H9 (cell line): ENCODE measurements around the gene MEFV. TPM values are rescaled to one million over a fixed set of nuclear protein-coding genes. Genes with fewer than 3 reads are reported as not detected.

Experiments
- DNase-seq: peaks from one replicate; pipeline ENCODE4 v3.0.0-alpha.2; 2017
- H2AFZ ChIP-seq: one replicate; pipeline ENCODE4 v1.6.1; 2013; ENCODE audit warnings: mild to moderate bottlenecking, low read length, control low read depth, moderate library complexity
- H2AK5ac ChIP-seq: 2 replicates; pipeline ENCODE4 v1.6.1; 2013; ENCODE audit warnings: low read length, control low read depth, mixed read lengths; ENCODE audit not compliant: insufficient read length
- H2BK120ac ChIP-seq: one replicate; pipeline ENCODE4 v1.6.1; 2013; ENCODE audit warnings: low read depth, mild to moderate bottlenecking, low read length, control low read depth, inconsistent platforms; ENCODE audit not compliant: poor library complexity, severe bottlenecking
- H2BK12ac ChIP-seq: 2 replicates; pipeline ENCODE4 v1.6.1; 2013; ENCODE audit warnings: low read length, control low read depth, mixed read lengths, low read depth; ENCODE audit not compliant: insufficient read length
- H2BK15ac ChIP-seq: 2 replicates; pipeline ENCODE4 v1.6.1; 2013; ENCODE audit warnings: low read depth, low read length, control low read depth
- H2BK20ac ChIP-seq: one replicate; pipeline ENCODE4 v1.6.1; 2013; ENCODE audit warnings: low read depth, mild to moderate bottlenecking, low read length, control low read depth, inconsistent platforms; ENCODE audit not compliant: poor library complexity, severe bottlenecking
- H2BK5ac ChIP-seq: 2 replicates; pipeline ENCODE4 v1.6.1; 2013; ENCODE audit warnings: low read length, control low read depth, mixed read lengths; ENCODE audit not compliant: insufficient read length
- H3K14ac ChIP-seq: 2 replicates; pipeline ENCODE4 v1.6.1; 2013; ENCODE audit warnings: low read length, control low read depth; ENCODE audit not compliant: insufficient read depth
- H3K18ac ChIP-seq: 2 replicates; pipeline ENCODE4 v1.6.1; 2013; ENCODE audit warnings: low read depth, mild to moderate bottlenecking, mixed read lengths, low read length, control low read depth; ENCODE audit not compliant: insufficient read length
- H3K23ac ChIP-seq: 2 replicates; pipeline ENCODE4 v1.6.1; 2013; ENCODE audit warnings: low read length, control low read depth, mixed read lengths, low read depth; ENCODE audit not compliant: insufficient read length
- H3K23me2 ChIP-seq: 2 replicates; pipeline ENCODE4 v1.6.1; 2013; ENCODE audit warnings: low read depth, mild to moderate bottlenecking, mixed read lengths, low read length, control low read depth; ENCODE audit not compliant: insufficient read length, poor library complexity, severe bottlenecking
- H3K27ac ChIP-seq: 2 replicates; pipeline ENCODE4 v1.5.1; 2013; ENCODE audit warnings: low read length, control low read depth, mixed read lengths, low read depth; ENCODE audit not compliant: insufficient read length
- H3K27me3 ChIP-seq: 2 replicates; pipeline ENCODE4 v1.6.1; 2013; ENCODE audit warnings: low read length, control low read depth, inconsistent platforms; ENCODE audit not compliant: insufficient read depth
- H3K4ac ChIP-seq: 2 replicates; pipeline ENCODE4 v1.6.1; 2013; ENCODE audit warnings: low read depth, mild to moderate bottlenecking, control low read depth, inconsistent platforms, low read length, moderate library complexity
- H3K4me1 ChIP-seq: 2 replicates; pipeline ENCODE4 v1.6.1; 2013; ENCODE audit warnings: low read length, control low read depth, inconsistent platforms; ENCODE audit not compliant: insufficient read depth
- H3K4me2 ChIP-seq: 2 replicates; pipeline ENCODE4 v1.6.1; 2013; ENCODE audit warnings: low read length, control low read depth, mixed read lengths; ENCODE audit not compliant: insufficient read length, insufficient read depth
- H3K56ac ChIP-seq: 2 replicates; pipeline ENCODE4 v1.6.1; 2013; ENCODE audit warnings: low read depth, mild to moderate bottlenecking, mixed read lengths, low read length, control low read depth; ENCODE audit not compliant: insufficient read length
- H3K79me1 ChIP-seq: 2 replicates; pipeline ENCODE4 v1.6.1; 2013; ENCODE audit warnings: low read depth, mild to moderate bottlenecking, moderate library complexity, low read length, control low read depth, inconsistent platforms; ENCODE audit not compliant: insufficient read depth, poor library complexity, severe bottlenecking
- H3K79me2 ChIP-seq: 2 replicates; pipeline ENCODE4 v1.6.1; 2013; ENCODE audit warnings: low read length, control low read depth, inconsistent platforms; ENCODE audit not compliant: insufficient read depth
- H3K9ac ChIP-seq: 2 replicates; pipeline ENCODE4 v1.6.1; 2013; ENCODE audit warnings: low read length, control low read depth, mixed read lengths; ENCODE audit not compliant: insufficient read length; ENCODE audit errors: extremely low read depth
- H3K9me3 ChIP-seq: one replicate; pipeline ENCODE4 v1.6.1; 2013; ENCODE audit warnings: low read depth, low read length, inconsistent platforms; ENCODE audit not compliant: control insufficient read depth
- H3T11ph ChIP-seq: one replicate; pipeline ENCODE4 v1.6.1; 2013; ENCODE audit warnings: mild to moderate bottlenecking, low read length, control low read depth, inconsistent platforms
- H4K20me1 ChIP-seq: one replicate; pipeline ENCODE4 v1.6.1; 2013; ENCODE audit not compliant: control insufficient read depth, insufficient read length, insufficient read depth
- H4K5ac ChIP-seq: 2 replicates; pipeline ENCODE4 v1.6.1; 2013; ENCODE audit warnings: low read depth, mild to moderate bottlenecking, mixed read lengths, low read length, control low read depth; ENCODE audit not compliant: insufficient read length
- H4K8ac ChIP-seq: replicated peaks from 2 replicates; pipeline ENCODE4 v1.6.1; 2013; ENCODE audit warnings: low read length, control low read depth, mixed read lengths, low read depth; ENCODE audit not compliant: insufficient read length
- H4K91ac ChIP-seq: 2 replicates; pipeline ENCODE4 v1.6.1; 2013; ENCODE audit warnings: low read depth, mild to moderate bottlenecking, moderate library complexity, mixed read lengths, low read length, control low read depth; ENCODE audit not compliant: insufficient read length
- H3K27ac Mint-ChIP-seq, 3 experiments: 2 replicates in 2 of 3; 3 replicates in 1 of 3; pipeline ENCODE4 v1.8.0; 2020 to 2021; ENCODE audit warnings: mixed read lengths in 3 of 3, mild to moderate bottlenecking in 1 of 3, moderate library complexity in 1 of 3
- H3K27me3 Mint-ChIP-seq: 2 replicates; pipeline ENCODE4 v1.8.0; 2021; ENCODE audit warnings: low read depth, mild to moderate bottlenecking, moderate library complexity, mixed read lengths
- H3K36me3 Mint-ChIP-seq, 3 experiments: 2 replicates in 2 of 3; 3 replicates in 1 of 3; pipeline ENCODE4 v1.8.0; 2020 to 2021; ENCODE audit warnings: low read depth in 3 of 3, mixed read lengths in 3 of 3; ENCODE audit not compliant: insufficient read depth in 1 of 3
- H3K4me1 Mint-ChIP-seq, 2 experiments: 2 replicates each; pipeline ENCODE4 v1.8.0; 2020; ENCODE audit warnings: mixed read lengths in 2 of 2
- H3K4me3 Mint-ChIP-seq, 2 experiments: 2 replicates in 1 of 2; 3 replicates in 1 of 2; pipeline ENCODE4 v1.8.0; 2020 to 2021; ENCODE audit warnings: mild to moderate bottlenecking in 2 of 2, mixed read lengths in 2 of 2, moderate library complexity in 1 of 2
- H3K9me3 Mint-ChIP-seq, 2 experiments: 2 replicates in 1 of 2; 3 replicates in 1 of 2; pipeline ENCODE4 v1.8.0; 2020; ENCODE audit warnings: mild to moderate bottlenecking in 2 of 2, mixed read lengths in 2 of 2, moderate library complexity in 1 of 2
- CTCF ChIP-seq: fragments of 200-600 bp; sonication (generic); conservative IDR thresholded peaks from 3 replicates; pipeline ENCODE4 v1.8.0; 2021; ENCODE audit warnings: antibody characterized with exemption, mild to moderate bottlenecking
- WGBS: extraction: QIAGEN DNeasy Blood & Tissue Kit; methylation state at CpG from one replicate; pipeline ENCODE4 v1.1.7; 2013; ENCODE audit warnings: missing lambda C conversion rate, low lambda C conversion rate, mixed read lengths; ENCODE audit not compliant: insufficient read length; ENCODE audit errors: extremely low coverage; 5-methylcytosine and 5-hydroxymethylcytosine counted together
- total RNA-seq: library from RNA; stranded (reverse); gene quantifications from 2 replicates; pipeline ENCODE4 v1.2.1, GENCODE V29; 2021

Gene MEFV
- total RNA-seq, 1 experiment from 2014 or later = not detected

GRCh38 chr16:3256866-3257465 is 533 bp upstream of the MEFV start:
- Histone ChIP-seq H3K9me3 (peaks cover 7% of the 10 kb centered on the region), H3K23me2 (no peaks in the 10 kb centered on the region), H3K79me2 (no peaks in the 10 kb centered on the region), H3K27me3 (no peaks in the 10 kb centered on the region), H2BK120ac (no peak overlapping the region), H3K27ac (no peak overlapping the region), H3K79me1 (no peaks in the 10 kb centered on the region), H3K56ac (no peak overlapping the region), H3K23ac (no peak overlapping the region), H2AK5ac (no peak overlapping the region), H3K14ac (no peak overlapping the region), H4K8ac (no peak overlapping the region), H3K18ac (no peak overlapping the region), H3K4ac (no peak overlapping the region), H2BK5ac (no peak overlapping the region), H4K5ac (no peak overlapping the region), H3T11ph (no peak overlapping the region), H4K20me1 (no peaks in the 10 kb centered on the region), H2BK20ac (no peak overlapping the region), H3K9ac (no peak overlapping the region), H3K4me2 (no peak overlapping the region), H3K4me1 (no peaks in the 10 kb centered on the region), H2BK12ac (no peak overlapping the region), H4K91ac (no peak overlapping the region), H2BK15ac (no peak overlapping the region), H2AFZ (no peak overlapping the region)
- H3K27me3 Mint-ChIP-seq = peaks cover 35% of the 10 kb centered on the region
- no peak for DNase-seq
- no peak for TF ChIP-seq CTCF
- H3K9me3 Mint-ChIP-seq = peaks cover 39 to 49% of the 10 kb centered on the region in 2 experiments
- WGBS = no CpG with 5 or more reads among the region's 9 CpGs
- no peaks in the 10 kb centered on the region for H3K4me1 Mint-ChIP-seq
- no peak overlapping the region for H3K27ac Mint-ChIP-seq
- H3K36me3 Mint-ChIP-seq = peaks cover 0 to 7% (median 0%) of the 10 kb centered on the region in 3 experiments; a peak in 1 of 7 replicates
- no peak overlapping the region for H3K4me3 Mint-ChIP-seq
